GM19238 (cell line): ENCODE measurements around the gene JAZF1.
"Not testable (repeated sequence)": the region's sequence is repeated elsewhere in the genome, so short reads cannot be mapped to it uniquely, and the experiment has no call there.

Experiments used
- DNase-seq: peaks from one replicate; pipeline ENCODE4 v3.0.0; 2011; ENCODE audit warnings: low spot score; ENCODE audit not compliant: insufficient read length

The JAZF1 gene

GRCh38 chr7:27917119-27917518, 263.5 kb downstream of the JAZF1 start:
- DNase-seq = no peak

DNA sequence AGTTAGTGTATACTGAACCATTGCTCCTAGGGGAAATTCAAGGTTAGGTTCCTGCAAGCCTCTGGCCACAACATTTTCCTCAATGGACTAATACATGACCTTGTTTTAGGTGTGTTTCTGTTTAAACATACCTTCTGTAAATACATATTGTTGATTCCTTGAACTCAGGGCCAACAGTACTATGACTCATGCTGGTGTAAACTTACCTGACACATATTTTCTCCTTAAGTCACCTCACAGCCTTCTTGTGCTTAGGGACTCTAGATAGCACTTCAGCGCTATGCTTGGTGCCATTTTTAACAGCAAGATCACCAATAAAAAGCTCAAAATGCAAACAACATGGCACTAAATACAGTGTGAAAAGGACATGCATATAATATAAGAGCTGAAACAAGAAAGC, 264.2 kb downstream of the JAZF1 start:
- DNase-seq = no peak

- no peak for DNase-seq
Observed at GRCh38 chr7:27914409-27914808, 266.2 kb downstream of the JAZF1 start.

- DNase-seq = no peak
Observed at GRCh38 chr7:27912751-27913150, 267.8 kb downstream of the JAZF1 start.

- no peak for DNase-seq
Observed at GRCh38 chr7:27911920-27912319, 268.7 kb downstream of the JAZF1 start.

GRCh38 chr7:27910326-27910725, 270.3 kb downstream of the JAZF1 start:
- DNase-seq = no peak

- DNase-seq = no peak
Observed at GRCh38 chr7:27908534-27909165, 271.9 kb downstream of the JAZF1 start.

GRCh38 chr7:27906385-27907091, 274.1 kb downstream of the JAZF1 start:
- no peak for DNase-seq

- no peak for DNase-seq
Observed at GRCh38 chr7:27905951-27906350, 274.6 kb downstream of the JAZF1 start.

DNA sequence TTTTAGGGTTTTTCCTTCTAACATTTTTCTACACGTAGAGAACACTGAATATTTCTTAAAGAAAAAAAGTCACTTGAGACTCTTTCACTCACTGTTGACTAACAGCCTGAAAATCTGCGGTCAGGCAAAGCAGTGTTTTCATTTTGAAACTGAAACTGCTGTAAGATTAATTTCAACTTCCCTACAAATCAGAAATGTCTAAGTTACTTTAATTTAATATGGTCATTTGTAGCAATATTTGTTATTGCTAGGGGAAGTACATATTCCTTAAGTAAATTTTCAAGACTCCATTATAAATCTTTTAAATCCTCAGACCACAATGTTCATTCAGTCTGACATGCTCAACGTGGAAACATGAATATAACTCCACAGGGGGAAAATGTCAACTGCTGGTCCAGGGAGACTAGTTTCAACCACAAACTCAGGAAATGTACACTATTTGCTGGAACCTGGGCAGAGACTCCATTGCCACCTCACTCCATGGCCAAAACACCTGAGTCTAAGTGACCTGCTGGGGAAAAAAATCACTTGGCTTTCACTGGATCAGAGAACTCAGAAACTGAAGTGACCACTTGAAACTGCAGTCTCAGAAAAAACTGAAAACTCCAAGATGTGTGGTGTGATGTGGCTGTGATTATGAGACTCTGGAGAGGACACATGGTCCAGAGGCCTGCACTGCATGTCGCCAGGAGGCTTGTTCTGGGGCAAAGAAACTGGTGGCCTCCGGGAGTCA, 279.4 kb downstream of the JAZF1 start:
- peak; percentile 20 for DNase-seq

DNA sequence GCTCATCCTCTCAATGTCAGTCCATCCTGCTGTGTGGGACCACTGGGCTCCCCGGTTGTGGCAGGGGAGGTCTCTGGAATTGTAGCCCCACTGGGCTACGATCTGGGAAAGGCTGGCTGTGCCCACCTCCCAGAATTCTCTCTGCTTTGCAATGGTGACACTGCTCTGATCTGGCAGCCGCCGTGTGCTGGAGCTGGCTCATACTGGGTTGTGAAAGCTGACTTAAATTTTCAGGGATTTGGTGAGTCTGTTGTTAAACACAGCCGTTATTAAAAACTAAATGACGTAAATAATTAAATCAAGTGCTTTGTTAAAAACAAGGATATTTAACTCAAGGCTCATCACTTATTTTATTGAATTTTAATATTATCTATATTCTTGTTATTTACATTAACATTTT, 280.6 kb downstream of the JAZF1 start:
- no peak for DNase-seq

GRCh38 chr7:27899601-27900000, 281.0 kb downstream of the JAZF1 start:
- no peak for DNase-seq

GRCh38 chr7:27897441-27897847, 283.2 kb downstream of the JAZF1 start:
- DNase-seq = no peak

DNA sequence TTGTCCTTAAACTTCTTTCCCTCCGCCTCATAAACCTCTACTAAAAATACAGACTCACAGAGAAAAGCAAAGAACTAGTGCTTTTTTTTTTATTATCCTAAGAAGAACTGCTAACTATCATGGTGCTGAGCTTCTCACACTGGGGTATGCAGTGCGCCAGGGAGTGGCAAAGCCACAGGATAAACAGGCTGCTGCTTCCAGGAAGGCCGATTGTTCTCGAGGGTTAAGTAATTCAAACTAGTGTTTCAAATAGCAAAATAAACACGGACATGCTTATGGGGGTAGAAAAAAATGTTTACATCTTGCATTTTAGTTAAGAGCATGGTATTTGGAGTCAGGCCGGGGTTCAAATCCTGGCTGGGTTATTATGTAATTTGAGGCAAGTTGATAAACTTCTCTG, 283.6 kb downstream of the JAZF1 start:
- DNase-seq = no peak

GRCh38 chr7:27895551-27895950, 285.0 kb downstream of the JAZF1 start:
- DNase-seq = no peak

GRCh38 chr7:27890205-27890849, 290.3 kb downstream of the JAZF1 start:
- peak; percentile 41 for DNase-seq

DNA sequence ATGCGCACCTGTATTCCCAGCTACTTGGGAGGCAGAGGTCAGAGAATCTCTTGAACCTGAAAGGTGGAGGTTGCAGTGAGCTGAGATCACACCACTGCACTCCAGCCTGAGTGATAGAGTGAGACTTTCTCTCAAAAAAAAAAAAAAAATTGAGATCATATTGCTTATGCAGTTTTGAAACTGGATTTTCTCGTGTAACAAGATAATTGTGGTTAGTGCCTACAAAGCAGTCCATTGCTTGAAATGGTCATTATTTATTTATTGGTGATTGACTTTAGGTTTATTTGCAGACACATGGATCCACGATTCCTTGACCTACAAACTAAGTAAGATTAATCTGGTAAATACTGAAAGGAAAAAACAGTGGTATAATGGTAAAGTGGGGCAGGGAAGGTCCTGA, 290.8 kb downstream of the JAZF1 start:
- no peak for DNase-seq

DNA sequence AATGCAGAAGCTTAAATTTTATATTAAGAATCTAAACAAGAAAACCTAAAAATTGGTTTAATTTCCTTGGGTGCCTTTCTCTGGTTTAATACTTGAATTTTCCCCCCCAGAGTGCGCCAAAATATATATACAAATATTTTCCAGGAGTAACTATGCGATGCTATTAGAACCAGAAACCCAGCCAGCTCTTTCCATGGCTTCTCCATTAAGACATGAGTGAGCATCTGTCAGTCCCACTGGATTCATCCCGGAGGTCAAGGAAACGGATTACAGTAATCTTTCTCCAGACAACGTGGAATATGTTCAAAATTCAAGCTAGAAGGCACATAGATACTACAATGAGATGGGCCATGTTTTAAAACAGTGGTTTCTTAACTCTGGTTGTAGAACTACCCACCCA, 291.9 kb downstream of the JAZF1 start:
- DNase-seq = no peak

- not testable (repeated sequence) for DNase-seq
Observed at GRCh38 chr7:27886710-27887109, 293.9 kb downstream of the JAZF1 start.

GRCh38 chr7:27885652-27886051, 294.9 kb downstream of the JAZF1 start:
- DNase-seq = no peak

DNA sequence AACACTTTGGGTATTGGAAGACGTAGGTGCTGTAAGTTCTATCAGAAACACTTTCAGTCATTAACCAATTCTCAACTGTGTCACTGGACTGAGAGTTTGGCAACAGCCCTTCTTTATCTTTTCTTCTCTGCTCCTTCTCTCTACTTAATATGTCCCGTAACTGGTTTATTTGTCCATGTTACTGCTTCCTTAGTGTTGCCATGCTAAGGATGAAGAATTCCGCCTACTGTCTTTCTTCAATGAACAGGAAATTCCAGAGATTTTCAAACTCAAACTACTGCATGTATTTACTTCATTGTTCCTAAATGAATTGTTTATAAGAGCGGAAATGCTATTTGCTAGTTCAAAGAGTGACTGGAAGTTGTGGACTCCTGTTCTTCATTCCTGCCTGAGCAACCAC, 296.9 kb downstream of the JAZF1 start:
- no peak for DNase-seq

GRCh38 chr7:27876756-27877155, 303.8 kb downstream of the JAZF1 start:
- DNase-seq = no peak
